Nephron (organoid): ENCODE data around the gene TIMP4.
A peak's percentile ranks its signal among the peaks of the same experiment; 100 is the strongest.

Source experiments
- H3K27ac Mint-ChIP-seq, 3 experiments: 2 replicates each; pipeline ENCODE4 v1.8.0; 2020; ENCODE audit warnings: mixed read lengths in 3 of 3, mild to moderate bottlenecking in 2 of 3, moderate library complexity in 1 of 3
- H3K27me3 Mint-ChIP-seq: 2 replicates; pipeline ENCODE4 v1.8.0; 2021; ENCODE audit warnings: low read depth, mild to moderate bottlenecking, moderate library complexity, mixed read lengths
- H3K36me3 Mint-ChIP-seq: 2 replicates; pipeline ENCODE4 v1.8.0; 2020; ENCODE audit warnings: low read depth, mixed read lengths
- H3K4me1 Mint-ChIP-seq: 2 replicates; pipeline ENCODE4 v1.8.0; 2020; ENCODE audit warnings: mixed read lengths
- H3K4me3 Mint-ChIP-seq, 3 experiments: 2 replicates each; pipeline ENCODE4 v1.8.0; 2020; ENCODE audit warnings: mild to moderate bottlenecking in 3 of 3, mixed read lengths in 3 of 3, moderate library complexity in 2 of 3
- H3K9me3 Mint-ChIP-seq: 2 replicates; pipeline ENCODE4 v1.8.0; 2020; ENCODE audit warnings: mixed read lengths
- CTCF ChIP-seq, 3 experiments: fragments of 200-600 bp; sonication (generic); IDR thresholded peaks; one replicate each; pipeline ENCODE4 v1.5.0; 2021; ENCODE audit warnings: antibody characterized with exemption in 3 of 3; ENCODE audit not compliant: unreplicated experiment in 3 of 3

Gene TIMP4

GRCh38 chr3:12136371-12136770, 22.3 kb downstream of the TIMP4 start:
- peaks cover 9% of the 10 kb centered on the region for H3K4me1 Mint-ChIP-seq
- TF ChIP-seq CTCF (IDR thresholded peaks at IDR 0.05; ENCODE audit: unreplicated experiment in 3 of 3), result no peak
- no peaks in the 10 kb centered on the region for H3K36me3 Mint-ChIP-seq
- no peak overlapping the region for H3K4me3 Mint-ChIP-seq
- no peaks in the 10 kb centered on the region for H3K9me3 Mint-ChIP-seq
- H3K27me3 Mint-ChIP-seq, result no peaks in the 10 kb centered on the region
- no peak overlapping the region for H3K27ac Mint-ChIP-seq

GRCh38 chr3:12135029-12135657, 23.6 kb downstream of the TIMP4 start:
- H3K4me3 Mint-ChIP-seq, result no peak overlapping the region
- peak; percentile 86 to 94 (median 89) for TF ChIP-seq CTCF (IDR thresholded peaks at IDR 0.05; ENCODE audit: unreplicated experiment in 3 of 3)
- H3K27me3 Mint-ChIP-seq, result no peaks in the 10 kb centered on the region
- no peaks in the 10 kb centered on the region for H3K9me3 Mint-ChIP-seq
- H3K36me3 Mint-ChIP-seq, result no peaks in the 10 kb centered on the region
- H3K4me1 Mint-ChIP-seq, result peaks cover 9% of the 10 kb centered on the region
- peak overlapping the region; percentile 25 to 60 (median 42) for H3K27ac Mint-ChIP-seq

GRCh38 chr3:12132881-12133280, 25.8 kb downstream of the TIMP4 start:
- H3K9me3 Mint-ChIP-seq, result no peaks in the 10 kb centered on the region
- H3K27ac Mint-ChIP-seq, result no peak overlapping the region
- peaks cover 12% of the 10 kb centered on the region for H3K27me3 Mint-ChIP-seq
- TF ChIP-seq CTCF (IDR thresholded peaks at IDR 0.05; ENCODE audit: unreplicated experiment in 3 of 3), result no peak
- H3K4me1 Mint-ChIP-seq, result peaks cover 9% of the 10 kb centered on the region
- no peaks in the 10 kb centered on the region for H3K36me3 Mint-ChIP-seq
- H3K4me3 Mint-ChIP-seq, result no peak overlapping the region

- TF ChIP-seq CTCF (IDR thresholded peaks at IDR 0.05; ENCODE audit: unreplicated experiment in 3 of 3), result no peak
- no peak overlapping the region for H3K27ac Mint-ChIP-seq
- peaks cover 9% of the 10 kb centered on the region for H3K4me1 Mint-ChIP-seq
- no peaks in the 10 kb centered on the region for H3K9me3 Mint-ChIP-seq
- no peak overlapping the region for H3K4me3 Mint-ChIP-seq
- no peaks in the 10 kb centered on the region for H3K36me3 Mint-ChIP-seq
- H3K27me3 Mint-ChIP-seq, result peaks cover 13% of the 10 kb centered on the region
Observed at GRCh38 chr3:12131351-12132090, 27.2 kb downstream of the TIMP4 start.

GRCh38 chr3:12127391-12127790, 31.3 kb downstream of the TIMP4 start:
- Mint-ChIP-seq H3K9me3 (no peaks in the 10 kb centered on the region), H3K4me3 (no peak overlapping the region), H3K36me3 (no peaks in the 10 kb centered on the region)

More at GRCh38 chr3:12127391-12127790, 31.3 kb downstream of the TIMP4 start:
- no peak overlapping the region for H3K27ac Mint-ChIP-seq
- TF ChIP-seq CTCF (IDR thresholded peaks at IDR 0.05; ENCODE audit: unreplicated experiment in 3 of 3), result no peak
- no peaks in the 10 kb centered on the region for H3K4me1 Mint-ChIP-seq
- peaks cover 18% of the 10 kb centered on the region for H3K27me3 Mint-ChIP-seq
